Fibroblast of skin of scalp (primary cell): ENCODE data around the gene PCGF1.
"Not testable (repeated sequence)": the region's sequence is repeated elsewhere in the genome, so short reads cannot be mapped to it uniquely, and the experiment has no call there.

Experiments
- DNase-seq: peaks from one replicate; pipeline ENCODE4 v3.0.0-alpha.2; 2013

PCGF1 gene

DNA sequence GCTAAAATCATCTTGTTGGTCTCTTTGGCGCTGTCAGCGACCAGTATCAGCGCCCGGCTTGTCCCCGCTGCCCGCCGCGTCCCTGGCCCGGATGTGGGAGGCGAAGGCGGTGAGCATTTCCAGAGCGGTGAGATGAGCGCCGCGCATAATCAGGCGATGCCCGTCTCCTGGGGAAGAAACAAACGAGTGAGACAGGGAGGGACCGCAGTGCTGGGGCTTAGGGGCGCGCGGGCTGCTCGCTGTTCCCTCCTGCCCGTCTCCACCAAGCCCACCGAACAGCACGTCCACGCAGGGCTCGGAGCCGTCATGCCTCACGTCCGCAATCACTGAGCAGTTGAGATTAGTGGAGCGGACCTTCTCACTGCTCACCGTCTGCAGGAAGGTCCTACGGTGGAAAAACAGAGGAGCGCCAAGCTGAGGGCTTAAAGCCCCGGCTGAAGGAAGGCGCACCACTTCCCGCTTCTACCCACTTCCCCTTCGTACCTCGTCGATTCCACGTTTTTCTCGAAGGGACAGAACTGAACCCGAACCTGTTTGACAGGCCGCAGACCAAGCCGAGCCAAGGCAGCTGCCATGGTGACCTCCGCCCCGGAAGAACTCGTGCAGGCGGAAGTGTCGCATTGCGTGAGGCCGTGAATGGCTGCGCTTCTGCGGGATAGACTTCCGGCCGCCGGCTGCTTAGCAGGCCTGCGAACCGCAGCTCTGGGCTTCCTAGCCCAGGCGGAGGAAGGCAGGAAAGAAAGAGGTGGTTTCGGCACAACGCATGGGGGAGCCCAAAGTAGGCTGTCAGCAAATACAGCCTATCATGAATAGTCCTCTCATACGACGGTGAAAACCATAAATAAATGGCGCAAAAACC lies 35.2 kb downstream of the PCGF1 start, which contains the start of gene MRPL53:
MRPL53 (minus strand) TSS at position 595 of the 859 bp plus-strand sequence; CDS start at position 575, 20 bp downstream.
- peak; percentile 95 for DNase-seq

DNA sequence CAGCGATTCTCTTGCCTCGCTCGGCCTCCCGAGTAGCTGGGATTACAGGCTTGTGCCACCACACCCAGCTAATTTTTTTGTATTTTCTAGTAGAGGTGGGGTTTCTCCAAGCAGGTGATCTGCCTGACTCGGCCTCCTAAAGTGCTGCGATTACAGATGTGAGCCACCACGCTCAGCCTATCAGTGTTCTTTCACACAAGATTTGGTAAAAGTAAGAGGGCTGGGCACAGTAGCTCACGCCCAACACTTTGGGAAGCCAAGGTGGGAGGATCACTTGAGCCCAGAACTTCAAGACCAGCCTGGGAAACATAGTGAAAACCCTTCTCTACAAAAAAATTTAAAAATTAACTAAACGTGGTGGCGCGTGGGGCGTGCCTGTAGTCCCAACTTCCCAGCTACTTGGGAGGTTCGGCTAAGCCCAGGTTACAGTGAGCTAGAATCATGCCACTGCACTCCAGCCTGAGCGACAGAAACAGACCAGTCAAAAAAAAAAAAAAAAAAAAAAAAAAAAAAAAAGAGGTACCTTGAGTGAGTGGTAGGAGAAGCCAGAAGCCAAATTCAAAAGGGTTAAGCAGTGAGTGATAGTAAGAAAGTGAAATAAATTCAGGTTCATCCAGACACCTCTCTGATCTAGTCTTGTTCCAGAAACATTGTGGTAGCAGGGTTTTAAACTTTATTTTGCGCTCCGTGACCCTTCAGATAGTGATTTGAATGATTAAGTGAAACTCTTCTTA lies 36.0 kb downstream of the PCGF1 start:
- DNase-seq: no peak

DNA sequence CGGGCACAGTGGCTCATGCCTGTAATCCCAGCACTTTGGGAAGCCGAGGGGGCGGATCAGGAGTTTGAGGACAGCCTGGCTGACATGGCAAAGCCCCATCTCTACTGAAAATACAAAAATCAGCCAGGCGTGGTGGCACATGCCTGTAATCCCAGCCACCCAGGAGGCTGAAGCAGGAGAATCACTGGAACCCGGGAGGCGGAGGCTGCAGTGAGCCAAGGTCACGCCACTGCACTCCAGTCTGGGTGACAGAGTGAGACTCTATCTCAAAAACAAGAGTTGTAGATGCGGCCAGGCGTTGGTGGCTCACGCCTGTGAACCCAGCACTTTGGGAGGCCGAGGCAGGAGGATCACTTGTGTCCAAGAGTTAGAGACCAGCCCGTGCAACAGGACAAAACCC lies 36.8 kb downstream of the PCGF1 start:
- not testable (repeated sequence) for DNase-seq

DNA sequence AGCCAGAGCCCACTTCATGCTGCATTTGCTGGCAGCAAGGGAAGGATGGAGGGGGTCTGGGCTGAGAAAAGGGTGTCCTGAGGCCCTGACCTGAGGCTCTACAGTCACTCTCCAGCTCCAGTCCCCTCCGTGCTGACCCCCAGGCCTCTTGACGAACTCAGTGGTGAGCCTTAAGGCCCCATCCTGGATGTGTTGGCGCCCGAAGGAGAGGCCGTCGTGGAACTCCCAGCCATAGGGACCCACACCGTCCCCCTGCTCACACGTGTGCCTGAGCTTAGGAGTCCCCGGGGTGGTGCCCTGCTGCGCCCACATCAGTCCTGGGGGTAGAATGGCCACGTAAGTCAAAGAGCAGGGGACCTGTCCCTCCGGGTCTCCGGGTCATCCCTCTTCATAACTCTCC lies 43.1 kb downstream of the PCGF1 start:
- DNase-seq: no peak

DNA sequence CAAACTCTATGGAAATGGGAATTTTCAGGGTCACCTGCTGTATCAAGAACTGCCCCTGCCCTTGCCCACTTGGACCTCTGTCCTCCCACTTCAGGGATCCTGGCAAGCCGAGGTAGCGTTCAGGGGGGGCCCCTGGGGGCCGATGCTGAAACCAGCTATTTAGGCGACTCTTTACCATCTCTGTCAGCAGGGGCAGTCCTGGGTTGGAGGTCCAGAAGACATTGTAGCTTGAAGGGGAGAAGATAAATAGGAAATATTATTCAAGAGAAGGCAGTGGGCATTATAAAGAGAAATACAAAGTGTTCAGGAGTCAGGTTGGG lies 44.7 kb downstream of the PCGF1 start:
- no peak for DNase-seq

DNA sequence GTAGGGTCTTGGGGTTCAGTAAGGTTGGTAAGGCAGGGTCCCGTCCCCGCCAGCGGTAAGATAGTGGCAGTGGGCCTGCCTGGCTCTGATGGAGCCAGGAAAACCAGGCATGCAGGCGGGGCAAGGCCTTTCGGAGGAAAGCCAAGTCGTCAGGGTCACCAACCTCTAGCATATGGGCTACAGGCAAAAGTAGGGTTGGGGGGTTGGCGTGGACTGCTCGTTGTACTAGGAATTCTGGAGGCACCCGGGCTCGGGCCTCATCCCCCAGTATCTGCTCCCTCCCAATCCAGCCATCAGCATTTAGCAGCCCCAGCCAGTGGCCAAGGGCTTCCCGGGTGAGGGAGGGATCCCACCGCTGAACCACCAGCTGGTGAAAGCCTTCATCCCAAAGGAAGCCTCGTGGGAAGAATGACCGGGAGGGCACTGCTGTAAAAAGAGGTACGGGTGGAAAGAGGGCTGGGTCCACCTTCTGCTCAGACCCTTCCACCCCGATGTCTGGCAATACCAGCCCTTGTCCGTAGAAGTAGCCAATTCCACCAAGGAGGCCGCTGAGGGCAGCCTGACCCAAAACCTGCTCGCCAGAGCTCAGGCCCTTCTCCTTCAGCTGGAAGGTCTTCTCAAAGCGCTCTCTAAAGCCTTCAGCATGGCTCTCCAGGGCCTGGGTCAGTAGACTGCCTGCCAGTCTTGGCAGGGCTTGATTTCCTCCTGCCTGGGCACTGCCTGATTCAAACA lies 45.3 kb downstream of the PCGF1 start:
- DNase-seq: no peak

DNA sequence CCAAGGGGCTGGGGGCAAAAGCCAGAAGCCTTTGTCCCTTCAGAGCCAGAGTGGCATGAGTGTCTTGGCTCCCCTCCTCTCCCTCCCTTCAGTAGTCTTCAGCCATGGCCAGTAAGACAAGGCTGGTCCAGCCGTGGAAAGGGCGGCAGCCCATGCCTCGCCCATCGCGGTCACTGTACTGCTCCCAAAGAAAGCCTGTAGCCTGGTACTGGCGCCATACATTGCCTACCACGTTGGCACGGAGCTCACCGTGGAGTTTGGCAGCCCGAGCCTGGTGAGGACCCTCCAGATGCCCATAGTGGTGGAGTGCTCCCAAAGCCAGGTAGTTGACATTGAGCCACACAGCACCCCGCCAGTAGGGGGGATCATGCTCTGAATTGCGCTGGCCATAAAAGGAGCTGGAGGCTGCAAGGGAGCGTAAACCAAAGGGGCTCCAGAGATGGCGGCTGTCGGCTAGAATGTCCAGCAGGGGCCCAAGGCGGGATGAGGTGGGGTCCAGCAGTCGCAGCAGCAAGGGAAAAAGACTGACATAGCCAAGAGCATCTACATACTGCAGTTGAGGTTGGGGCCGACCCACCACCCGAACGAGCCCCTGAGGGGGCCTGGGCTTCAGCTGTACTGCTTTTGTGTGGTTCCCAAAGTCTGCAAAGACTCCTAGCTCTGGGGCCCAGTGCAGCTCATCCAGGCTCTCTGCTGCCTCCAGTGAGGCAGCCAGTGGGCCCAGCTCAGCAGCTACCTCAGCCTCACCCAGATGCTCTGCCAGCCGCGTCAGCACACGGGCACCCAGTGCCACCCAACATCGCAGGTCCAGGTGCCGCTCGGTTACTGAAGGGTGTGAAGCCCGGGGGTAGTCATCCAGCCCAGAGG lies 46.1 kb downstream of the PCGF1 start:
- no peak for DNase-seq

DNA sequence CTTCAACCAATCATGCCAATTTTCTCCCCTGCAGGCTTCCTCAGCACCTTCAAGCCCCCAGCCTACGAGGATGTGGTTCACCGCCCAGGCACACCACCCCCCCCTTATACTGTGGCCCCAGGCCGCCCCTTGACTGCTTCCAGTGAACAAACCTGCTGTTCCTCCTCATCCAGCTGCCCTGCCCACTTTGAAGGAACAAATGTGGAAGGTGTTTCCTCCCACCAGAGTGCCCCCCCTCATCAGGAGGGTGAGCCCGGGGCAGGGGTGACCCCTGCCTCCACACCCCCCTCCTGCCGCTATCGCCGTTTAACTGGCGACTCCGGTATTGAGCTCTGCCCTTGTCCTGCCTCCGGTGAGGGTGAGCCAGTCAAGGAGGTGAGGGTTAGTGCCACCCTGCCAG lies 47.3 kb downstream of the PCGF1 start:
- DNase-seq: not testable (repeated sequence)

DNA sequence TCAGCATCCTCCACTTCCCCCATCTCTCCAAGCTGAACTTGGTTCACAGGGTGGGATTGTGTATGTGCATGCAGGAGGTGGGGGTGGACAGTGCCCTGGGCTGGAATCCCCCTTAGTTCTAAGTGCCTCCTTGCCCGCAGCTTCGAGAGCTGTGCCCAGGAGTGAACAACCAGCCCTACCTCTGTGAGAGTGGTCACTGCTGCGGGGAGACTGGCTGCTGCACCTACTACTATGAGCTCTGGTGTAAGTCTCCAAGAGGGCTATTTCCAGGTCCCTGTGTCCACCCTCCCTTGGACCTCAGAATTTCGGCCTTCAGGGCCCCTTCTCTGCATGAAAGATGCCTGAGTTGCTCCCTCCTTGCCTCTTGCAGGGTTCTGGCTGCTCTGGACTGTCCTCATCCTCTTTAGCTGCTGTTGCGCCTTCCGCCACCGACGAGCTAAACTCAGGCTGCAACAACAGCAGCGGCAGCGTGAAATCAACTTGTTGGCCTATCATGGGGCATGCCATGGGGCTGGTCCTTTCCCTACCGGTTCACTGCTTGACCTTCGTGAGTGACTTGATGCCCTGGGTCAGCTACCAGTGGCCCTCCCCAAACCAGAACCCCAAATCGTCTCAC lies 47.9 kb downstream of the PCGF1 start:
- DNase-seq: not testable (repeated sequence)

DNA sequence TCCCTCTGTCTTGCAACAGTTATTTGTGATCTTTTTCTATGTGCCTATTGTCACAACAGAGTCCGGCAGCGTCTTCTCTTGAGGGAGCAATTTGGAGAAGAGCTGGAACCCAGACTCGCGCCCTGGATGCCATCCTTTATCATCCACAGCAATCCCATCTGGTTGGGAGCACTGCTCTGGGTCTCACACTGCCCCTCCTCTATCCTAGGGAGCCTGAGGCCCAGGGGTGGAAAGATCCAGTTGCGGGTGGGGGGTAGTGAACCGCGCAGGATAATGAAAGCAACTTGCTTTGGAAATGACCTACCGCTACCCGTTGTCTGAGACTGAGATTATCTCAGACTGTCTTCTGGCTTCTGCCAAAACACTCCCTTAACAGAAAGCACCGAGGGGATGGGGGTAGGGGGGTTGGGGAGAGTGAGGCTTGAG lies 48.5 kb downstream of the PCGF1 start:
- no peak for DNase-seq

DNA sequence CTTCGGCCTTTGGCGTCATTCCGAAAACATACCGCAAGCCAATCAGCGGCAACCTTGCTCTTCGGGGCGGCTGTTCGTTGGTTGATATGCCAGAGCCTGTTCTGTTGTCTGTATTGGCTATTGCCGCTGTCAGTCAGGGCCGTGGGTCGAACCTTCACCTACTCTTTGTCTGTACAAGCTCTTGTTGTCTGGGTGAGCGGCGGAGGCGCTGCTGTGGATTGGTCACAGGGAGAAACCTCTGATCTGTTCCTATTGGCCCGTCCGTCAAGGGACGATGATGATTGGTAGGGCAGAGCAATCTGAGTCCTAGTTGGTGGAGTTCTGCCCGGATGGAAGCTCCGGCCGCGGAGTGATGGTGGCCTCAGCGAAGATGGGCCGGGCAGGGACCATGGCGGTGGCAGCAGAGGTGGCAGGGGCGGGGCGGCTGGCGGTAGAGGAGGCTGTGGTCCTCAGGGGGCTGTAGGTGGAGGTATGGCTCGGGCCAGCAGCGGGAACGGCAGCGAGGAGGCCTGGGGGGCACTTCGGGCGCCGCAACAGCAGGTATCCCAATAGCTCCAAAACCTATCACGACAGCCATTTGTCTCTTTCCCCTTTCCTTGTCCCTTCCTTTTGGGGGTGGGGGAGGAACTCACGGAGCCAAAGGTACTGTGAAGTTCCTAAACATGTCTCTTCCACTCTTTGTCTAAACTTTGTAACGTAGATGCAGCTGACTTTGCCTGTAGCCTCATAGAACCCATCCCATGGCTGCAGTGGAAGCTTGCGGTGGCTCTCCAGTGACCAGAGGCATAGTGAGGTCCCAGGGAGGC lies 49.2 kb downstream of the PCGF1 start, which contains the start of gene WBP1:
WBP1 (plus strand) TSS at position 307 of the 806 bp plus-strand sequence; CDS start at position 472, 165 bp downstream.
- DNase-seq: peak; percentile 100

DNA sequence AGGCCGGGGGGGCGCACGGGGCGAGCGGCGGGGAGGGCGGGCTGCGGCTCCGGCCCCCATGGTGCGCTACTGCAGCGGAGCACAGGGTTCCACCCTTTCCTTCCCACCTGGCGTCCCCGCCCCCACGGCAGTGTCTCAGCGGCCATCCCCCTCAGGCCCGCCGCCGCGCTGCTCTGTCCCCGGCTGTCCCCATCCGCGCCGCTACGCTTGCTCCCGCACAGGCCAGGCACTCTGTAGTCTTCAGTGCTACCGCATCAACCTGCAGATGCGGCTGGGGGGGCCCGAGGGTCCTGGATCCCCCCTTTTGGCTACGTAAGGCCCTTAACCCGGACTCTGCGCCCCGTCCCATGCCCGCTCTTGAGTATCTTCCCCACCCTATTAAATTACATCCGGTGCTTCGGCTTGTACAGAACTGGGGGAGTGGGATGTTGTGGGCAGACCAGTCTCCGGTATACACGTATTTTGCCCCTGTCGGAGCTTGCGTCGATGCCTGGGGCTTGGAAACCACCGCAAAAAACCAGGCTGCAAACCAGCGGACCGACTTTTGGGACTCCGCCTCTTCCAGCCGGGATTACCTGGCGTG lies 49.9 kb downstream of the PCGF1 start:
- peak; percentile 24 for DNase-seq

DNA sequence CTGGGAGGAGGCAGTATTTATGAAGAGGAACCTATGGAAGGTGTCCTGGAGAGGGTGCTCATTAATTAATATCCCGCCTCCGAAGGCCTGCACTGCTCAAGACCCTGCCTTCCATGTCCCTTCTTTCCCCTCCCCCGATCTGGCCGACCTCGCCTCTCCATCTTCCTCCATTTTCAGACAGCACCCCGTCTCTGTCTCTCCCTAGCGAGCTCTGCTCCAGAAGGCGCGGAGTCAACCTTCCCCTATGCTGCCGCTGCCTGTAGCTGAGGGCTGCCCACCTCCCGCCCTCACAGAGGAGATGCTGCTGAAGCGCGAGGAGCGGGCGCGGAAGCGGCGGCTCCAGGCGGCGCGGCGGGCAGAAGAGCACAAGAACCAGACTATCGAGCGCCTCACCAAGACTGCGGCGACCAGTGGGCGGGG lies 50.4 kb downstream of the PCGF1 start:
- peak; percentile 17 for DNase-seq
